H1 (cell line): ENCODE measurements around the gene NOL9. TPM values are rescaled to one million over a fixed set of nuclear protein-coding genes. Genes with fewer than 3 reads are reported as not detected.

Source experiments
- CTCF ChIA-PET: fragments of 300-600 bp; sonication (Branson Sonifier 250); formaldehyde crosslinking; loops from one replicate; lab custom pipeline; 2021; ENCODE audit not compliant: partially characterized antibody; lab: Charles Lee
- POLR2A ChIA-PET: fragments of 300-600 bp; sonication (Branson Sonifier 250); formaldehyde crosslinking; loops from one replicate; lab custom pipeline; 2021; ENCODE audit warnings: inconsistent platforms; ENCODE audit not compliant: partially characterized antibody; lab: Charles Lee
- DNase-seq, 2 experiments: peaks; one replicate each; pipeline versions ENCODE4 v3.0.0 to v3.0.0-alpha.2; 2010 to 2022; ENCODE audit warnings: low spot score in 2 of 2, low read depth in 1 of 2, mixed read lengths in 1 of 2
- FAIRE-seq: peaks from 2 replicates; lab custom pipeline; 2011; peaks lifted over from hg19 to GRCh38; lab: Jason Lieb, UNC
- H2AFZ ChIP-seq: 2 replicates; pipeline ENCODE4 v1.8.1; 2012; ENCODE audit warnings: low read length, inconsistent platforms
- H2AK5ac ChIP-seq: 2 replicates; pipeline ENCODE4 v1.6.1; 2013; ENCODE audit warnings: low read depth, low read length
- H2BK120ac ChIP-seq: replicated peaks from 2 replicates; pipeline ENCODE3; 2013; ENCODE audit warnings: low read depth, low read length, inconsistent platforms
- H2BK12ac ChIP-seq: 2 replicates; pipeline ENCODE4 v1.6.1; 2013; ENCODE audit warnings: low read depth, low read length
- H2BK15ac ChIP-seq: 2 replicates; pipeline ENCODE4 v1.6.1; 2013; ENCODE audit warnings: low read length
- H2BK20ac ChIP-seq: 2 replicates; pipeline ENCODE4 v1.6.1; 2013; ENCODE audit warnings: low read length
- H2BK5ac ChIP-seq: 2 replicates; pipeline ENCODE4 v1.6.1; 2013; ENCODE audit warnings: low read depth, low read length
- H3K14ac ChIP-seq: 2 replicates; pipeline ENCODE4 v1.6.1; 2013; ENCODE audit warnings: inconsistent platforms; ENCODE audit not compliant: insufficient read length
- H3K18ac ChIP-seq: 2 replicates; pipeline ENCODE4 v1.6.1; 2013; ENCODE audit warnings: low read length; ENCODE audit errors: extremely low read depth
- H3K23ac ChIP-seq: 2 replicates; pipeline ENCODE4 v1.6.1; 2013; ENCODE audit warnings: inconsistent platforms; ENCODE audit not compliant: insufficient read length
- H3K23me2 ChIP-seq: 2 replicates; pipeline ENCODE4 v1.6.1; 2013; ENCODE audit warnings: low read depth, low read length
- H3K27ac ChIP-seq: 2 replicates; pipeline ENCODE4 v1.6.1; 2011; ENCODE audit warnings: low read depth, low read length, inconsistent platforms
- H3K27me3 ChIP-seq, 4 experiments: replicated peaks in 1 of 4; 1 replicate in 1 of 4; 2 replicates in 3 of 4; pipeline versions ENCODE4 v1.6.1 to v1.8.1; 2011 to 2013; ENCODE audit warnings: low read length in 3 of 4, mild to moderate bottlenecking in 3 of 4, inconsistent platforms in 2 of 4, mixed read lengths in 2 of 4, moderate library complexity in 1 of 4; ENCODE audit not compliant: control insufficient read depth in 3 of 4, insufficient read depth in 3 of 4; ENCODE audit errors: extremely low read depth in 1 of 4
- H3K36me3 ChIP-seq, 4 experiments: 2 replicates each; pipeline versions ENCODE4 v1.6.1 to v1.8.1; 2011 to 2013; ENCODE audit warnings: mild to moderate bottlenecking in 4 of 4, low read length in 3 of 4, moderate library complexity in 2 of 4, control low read depth in 1 of 4, inconsistent platforms in 1 of 4; ENCODE audit not compliant: insufficient read depth in 4 of 4, control insufficient read depth in 2 of 4
- H3K4ac ChIP-seq: replicated peaks from 2 replicates; pipeline ENCODE3; 2013; ENCODE audit warnings: low read length, low read depth, mixed read lengths, inconsistent platforms; ENCODE audit not compliant: insufficient read length
- H3K4me1 ChIP-seq, 4 experiments: replicated peaks in 1 of 4; 1 replicate in 1 of 4; 2 replicates in 3 of 4; pipeline versions ENCODE4 v1.6.1 to v1.8.1; 2011 to 2013; ENCODE audit warnings: low read length in 3 of 4, inconsistent platforms in 2 of 4, mixed read lengths in 1 of 4; ENCODE audit not compliant: insufficient read depth in 4 of 4, control insufficient read depth in 3 of 4
- H3K4me2 ChIP-seq, 2 experiments: 2 replicates each; pipeline versions ENCODE4 v1.6.1 to v1.8.1; 2011 to 2013; ENCODE audit warnings: low read depth in 2 of 2, low read length in 2 of 2, control low read depth in 1 of 2, inconsistent platforms in 1 of 2, mild to moderate bottlenecking in 1 of 2; ENCODE audit not compliant: insufficient read depth in 1 of 2
- H3K4me3 ChIP-seq, 4 experiments: fragments of 200-600, 300-600 bp in 1 of 4; sonication (generic), shearing (Covaris generic), sonication (Bioruptor Twin) in 1 of 4; 2 replicates each; pipeline versions ENCODE4 v1.5.1 to v1.8.1; 2011 to 2016; ENCODE audit warnings: low read length in 4 of 4, low read depth in 3 of 4, control low read depth in 2 of 4, inconsistent platforms in 2 of 4, mild to moderate bottlenecking in 2 of 4, mixed read lengths in 1 of 4, moderate library complexity in 1 of 4; ENCODE audit not compliant: insufficient read depth in 2 of 4; ENCODE audit errors: extremely low read depth in 1 of 4
- H3K56ac ChIP-seq: replicated peaks from 2 replicates; pipeline ENCODE3; 2013; ENCODE audit warnings: low read depth, mild to moderate bottlenecking, mixed read lengths, low read length, inconsistent platforms; ENCODE audit not compliant: insufficient read length
- H3K79me1 ChIP-seq: 2 replicates; pipeline ENCODE4 v1.6.1; 2013; ENCODE audit warnings: low read depth, low read length, control low read depth
- H3K79me2 ChIP-seq, 2 experiments: 2 replicates each; pipeline versions ENCODE4 v1.6.1 to v1.8.1; 2012 to 2013; ENCODE audit warnings: low read length in 2 of 2, mild to moderate bottlenecking in 2 of 2, inconsistent platforms in 1 of 2; ENCODE audit not compliant: insufficient read depth in 2 of 2, control insufficient read depth in 1 of 2
- H3K9ac ChIP-seq, 4 experiments: replicated peaks in 1 of 4; 1 replicate in 1 of 4; 2 replicates in 3 of 4; pipeline versions ENCODE4 v1.6.1 to v1.8.1; 2011 to 2013; ENCODE audit warnings: low read depth in 3 of 4, low read length in 3 of 4, control low read depth in 2 of 4, mild to moderate bottlenecking in 2 of 4, moderate library complexity in 2 of 4, inconsistent platforms in 1 of 4; ENCODE audit errors: extremely low read depth in 1 of 4
- H3K9me3 ChIP-seq, 2 experiments: 2 replicates each; pipeline versions ENCODE4 v1.6.1 to v1.8.1; 2012 to 2013; ENCODE audit warnings: mild to moderate bottlenecking in 2 of 2, moderate library complexity in 2 of 2, control low read depth in 1 of 2, inconsistent platforms in 1 of 2, low read depth in 1 of 2, low read length in 1 of 2, mixed read lengths in 1 of 2; ENCODE audit not compliant: insufficient read depth in 2 of 2
- H4K20me1 ChIP-seq, 2 experiments: replicated peaks in 1 of 2; 2 replicates each; pipeline versions ENCODE3 to v1.8.1; 2011 to 2013; ENCODE audit warnings: inconsistent platforms in 2 of 2, low read length in 2 of 2, mild to moderate bottlenecking in 1 of 2; ENCODE audit not compliant: insufficient read depth in 2 of 2, control insufficient read depth in 1 of 2
- H4K5ac ChIP-seq: 2 replicates; pipeline ENCODE4 v1.6.1; 2013; ENCODE audit warnings: low read length, low read depth, mixed read lengths, inconsistent platforms; ENCODE audit not compliant: insufficient read length
- H4K8ac ChIP-seq: 2 replicates; pipeline ENCODE4 v1.8.0; 2013; ENCODE audit warnings: mild to moderate bottlenecking, moderate library complexity, low read length, inconsistent platforms; ENCODE audit not compliant: insufficient read depth; ENCODE audit errors: extremely low read depth
- H4K91ac ChIP-seq: replicated peaks from 2 replicates; pipeline ENCODE3; 2013; ENCODE audit warnings: low read length, mixed read lengths, inconsistent platforms; ENCODE audit not compliant: insufficient read length
- FOSL1 ChIP-seq: IDR thresholded peaks from 2 replicates; pipeline ENCODE4 v1.6.1; 2011; ENCODE audit warnings: mild to moderate bottlenecking, low read depth, low read length, moderate library complexity; ENCODE audit not compliant: insufficient read depth
- RAD21 ChIP-seq, 2 experiments: IDR thresholded peaks in 1 of 2; conservative IDR thresholded peaks in 1 of 2; 2 replicates each; pipeline ENCODE4 v1.6.1; 2011; ENCODE audit warnings: low read depth in 2 of 2, low read length in 2 of 2, improper control_type of control experiment in 1 of 2, inconsistent platforms in 1 of 2, mild to moderate bottlenecking in 1 of 2, moderate library complexity in 1 of 2
- SRF ChIP-seq: IDR thresholded peaks from 2 replicates; pipeline ENCODE4 v1.6.1; 2011; ENCODE audit warnings: mild to moderate bottlenecking, low read depth, low read length, moderate library complexity
- WGBS, 2 experiments: shearing (Covaris generic) in 1 of 2; methylation state at CpG; one replicate each; pipeline versions ENCODE4 v1.1.6 to v1.1.7; 2013 to 2015; ENCODE audit warnings: low lambda C conversion rate in 2 of 2, mixed read lengths in 2 of 2, inconsistent platforms in 1 of 2, low coverage in 1 of 2, missing lambda C conversion rate in 1 of 2; ENCODE audit not compliant: insufficient replicate concordance in 2 of 2, insufficient coverage in 1 of 2, insufficient read length in 1 of 2; ENCODE audit errors: extremely low coverage in 1 of 2, missing lambda C conversion rate in 1 of 2; 5-methylcytosine and 5-hydroxymethylcytosine counted together
- polyA plus RNA-seq, 7 experiments: library from polyadenylated mRNA; depleted of rRNA in 3 of 7; stranded (reverse) in 5 of 7; unstranded in 2 of 7; fragments of >200 nt in 5 of 7; fragments of 200-250 nt in 2 of 7; gene quantifications; 1 replicate in 5 of 7; 2 replicates in 1 of 7; 4 replicates in 1 of 7; pipeline versions ENCODE4 v1.2.1 to v1.2.3, GENCODE V29; 2011 to 2013; ENCODE audit warnings: missing spikeins in 2 of 7, mixed read lengths in 2 of 7
- total RNA-seq: library from RNA; stranded (reverse); fragmentation: NEBNext Ultra II Directional; extraction: Animal tissue kit (Norgen Biotek cat#: 25700); gene quantifications from 2 replicates; pipeline ENCODE4 v1.2.1, GENCODE V29; 2021

The NOL9 gene
- total and polyA plus RNA-seq, 2 of the 8 experiments (the other 6 are each of a cell fraction or from before 2014, with no cell fraction given): 17.1 to 38.1 TPM

GRCh38 chr1:6526316-6526715 lies 28.0 kb downstream of the NOL9 start:
- ChIA-PET CTCF (interaction anchor here (1.0 to 2.7 kb wide), 2 partner anchors 28 to 39 kb away, joined by 4 to 7 read pairs; partner anchors contain the start of genes NOL9 and TAS1R1), POLR2A (no interaction called here)
- no peak overlapping the region for H2BK20ac ChIP-seq
- no peak overlapping the region for H3K23ac ChIP-seq
- H2AK5ac ChIP-seq: no peak overlapping the region
- H2BK12ac ChIP-seq: no peak overlapping the region
- no peak overlapping the region for H3K27ac ChIP-seq
- H3K18ac ChIP-seq: no peak overlapping the region
- 85% methylated on average over 11 of the region's 11 CpGs; no CpG with 5 or more reads in 1 of the 2 experiments for WGBS, 2 experiments
- H3K27me3 ChIP-seq: no peaks in the 10 kb centered on the region
- peaks cover 11 to 40% (median 31%) of the 10 kb centered on the region in 4 experiments; a peak in 7 of 8 replicates for H3K36me3 ChIP-seq
- no peak overlapping the region; a peak in 1 of 7 replicates for H3K9ac ChIP-seq
- H4K8ac ChIP-seq: no peak overlapping the region
- no peaks in the 10 kb centered on the region for H3K79me1 ChIP-seq
- H3K4me1 ChIP-seq: no peaks in the 10 kb centered on the region; a peak in 1 of 7 replicates
- FAIRE-seq (no peak), DNase-seq (no peak)
- H3K14ac ChIP-seq: no peak overlapping the region
- no peaks in the 10 kb centered on the region for H3K79me2 ChIP-seq
- H3K56ac ChIP-seq: no peak overlapping the region
- no peak for TF ChIP-seq RAD21 (IDR thresholded peaks at IDR 0.05 in 1 of 2, conservative IDR thresholded peaks at IDR 0.05 in 1 of 2; ENCODE audit: low read depth in 2 of 2, low read length in 2 of 2)
- TF ChIP-seq SRF: no peak
- TF ChIP-seq FOSL1: no peak
- no peak overlapping the region for H4K91ac ChIP-seq
- no peak overlapping the region for H3K4ac ChIP-seq
- H3K23me2 ChIP-seq: no peaks in the 10 kb centered on the region
- no peak overlapping the region for H2BK15ac ChIP-seq
- peaks cover 3 to 5% of the 10 kb centered on the region in 2 experiments for H4K20me1 ChIP-seq
- H2BK120ac ChIP-seq: no peak overlapping the region
- H3K4me3 ChIP-seq: no peak overlapping the region
- H3K9me3 ChIP-seq: no peaks in the 10 kb centered on the region
- no peak overlapping the region for H4K5ac ChIP-seq
- no peak overlapping the region for H3K4me2 ChIP-seq
- no peak overlapping the region for H2BK5ac ChIP-seq
- no peak overlapping the region for H2AFZ ChIP-seq
